HL-60 (cell line): ENCODE measurements around the gene CST8.

Experiments
- DNase-seq, 2 experiments: peaks; one replicate each; pipeline ENCODE4 v3.0.0-alpha.2; 2010 to 2020; ENCODE audit warnings: low read depth in 1 of 2, low spot score in 1 of 2
- H3K27ac ChIP-seq: fragments of 250-450 bp; sonication (Bioruptor Pico); replicated peaks from 2 replicates; pipeline ENCODE4 v1.5.1; 2020; ENCODE audit warnings: mild to moderate bottlenecking, moderate library complexity
- H3K27me3 ChIP-seq: fragments of 250-450 bp; sonication (Bioruptor Pico); 2 replicates; pipeline ENCODE4 v1.5.1; 2021; ENCODE audit warnings: mild to moderate bottlenecking, moderate library complexity; ENCODE audit not compliant: insufficient read depth, poor library complexity, severe bottlenecking
- H3K4me3 ChIP-seq: replicated peaks from 2 replicates; pipeline ENCODE4 v1.5.1; 2011; ENCODE audit warnings: mild to moderate bottlenecking, control low read depth, low read length; ENCODE audit not compliant: insufficient read depth
- CTCF ChIP-seq: IDR thresholded peaks from one replicate; pipeline ENCODE4 v1.5.1; 2011; ENCODE audit warnings: low read length, control low read depth, inconsistent platforms; ENCODE audit not compliant: insufficient read depth
- GABPA ChIP-seq: IDR thresholded peaks from 2 replicates; pipeline ENCODE4 v1.6.1; 2012; ENCODE audit warnings: low read depth
- POLR2AphosphoS5 ChIP-seq: IDR thresholded peaks from 2 replicates; pipeline ENCODE4 v1.6.1; 2012; ENCODE audit warnings: low read depth
- REST ChIP-seq: IDR thresholded peaks from 2 replicates; pipeline ENCODE4 v1.6.1; 2012; ENCODE audit warnings: low read depth; ENCODE audit not compliant: insufficient replicate concordance
- SPI1 ChIP-seq: IDR thresholded peaks from 2 replicates; pipeline ENCODE4 v1.6.1; 2012; ENCODE audit warnings: low read depth, mild to moderate bottlenecking, borderline replicate concordance

CST8 gene

GRCh38 chr20:23508449-23509229, 17.7 kb downstream of the CST8 start:
- Histone ChIP-seq H3K27ac (no peak overlapping the region), H3K4me3 (no peak overlapping the region), H3K27me3 (no peaks in the 10 kb centered on the region)
- TF ChIP-seq CTCF (no peak), POLR2AphosphoS5 (no peak), REST (no peak), GABPA (no peak), SPI1 (no peak)
- DNase-seq, result no peak

- Histone ChIP-seq H3K4me3 (no peak overlapping the region), H3K27ac (no peak overlapping the region), H3K27me3 (no peaks in the 10 kb centered on the region)
- no peak for DNase-seq
- no peak for TF ChIP-seq GABPA
- TF ChIP-seq REST, result no peak
Observed at GRCh38 chr20:23509247-23509913, 18.5 kb downstream of the CST8 start.

- TF ChIP-seq SPI1 (no peak), POLR2AphosphoS5 (no peak), REST (no peak), GABPA (no peak), CTCF (no peak)
- H3K27ac ChIP-seq, result no peak overlapping the region
- no peak for DNase-seq
- H3K27me3 ChIP-seq, result no peaks in the 10 kb centered on the region
- no peak overlapping the region for H3K4me3 ChIP-seq
Observed at GRCh38 chr20:23510000-23510590, 19.2 kb downstream of the CST8 start.
